GM12873 (cell line): ENCODE data around the gene IQCE.

Experiments used
- TF ChIP-seq, protein P1 (sequence below): IDR thresholded peaks from 2 replicates; pipeline ENCODE4 v1.5.1; 2012; ENCODE audit warnings: low read depth, mild to moderate bottlenecking, moderate library complexity, low read length, control low read depth; ENCODE audit not compliant: insufficient read depth; ENCODE audit errors: missing control alignments

The IQCE gene

DNA sequence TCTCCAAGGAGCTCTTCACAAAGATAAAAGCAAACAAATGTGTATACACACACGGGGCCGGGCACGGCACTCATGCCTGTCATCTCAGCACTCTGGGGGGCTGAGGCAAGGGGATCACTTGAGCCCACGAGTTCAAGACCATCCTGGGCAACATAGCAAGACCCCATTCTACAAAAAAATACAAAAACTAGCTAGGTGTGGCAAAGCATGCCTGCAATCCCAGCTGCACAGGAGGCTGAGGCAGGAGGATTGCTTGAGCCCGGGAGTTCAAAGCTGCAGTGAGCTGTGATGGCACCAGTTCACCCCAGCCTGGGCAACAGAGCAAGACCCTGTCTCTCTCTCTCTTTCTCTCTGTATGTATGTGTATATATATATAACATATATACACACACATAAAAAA lies 95.3 kb downstream of the IQCE start:
- TF ChIP-seq, protein P1, sequence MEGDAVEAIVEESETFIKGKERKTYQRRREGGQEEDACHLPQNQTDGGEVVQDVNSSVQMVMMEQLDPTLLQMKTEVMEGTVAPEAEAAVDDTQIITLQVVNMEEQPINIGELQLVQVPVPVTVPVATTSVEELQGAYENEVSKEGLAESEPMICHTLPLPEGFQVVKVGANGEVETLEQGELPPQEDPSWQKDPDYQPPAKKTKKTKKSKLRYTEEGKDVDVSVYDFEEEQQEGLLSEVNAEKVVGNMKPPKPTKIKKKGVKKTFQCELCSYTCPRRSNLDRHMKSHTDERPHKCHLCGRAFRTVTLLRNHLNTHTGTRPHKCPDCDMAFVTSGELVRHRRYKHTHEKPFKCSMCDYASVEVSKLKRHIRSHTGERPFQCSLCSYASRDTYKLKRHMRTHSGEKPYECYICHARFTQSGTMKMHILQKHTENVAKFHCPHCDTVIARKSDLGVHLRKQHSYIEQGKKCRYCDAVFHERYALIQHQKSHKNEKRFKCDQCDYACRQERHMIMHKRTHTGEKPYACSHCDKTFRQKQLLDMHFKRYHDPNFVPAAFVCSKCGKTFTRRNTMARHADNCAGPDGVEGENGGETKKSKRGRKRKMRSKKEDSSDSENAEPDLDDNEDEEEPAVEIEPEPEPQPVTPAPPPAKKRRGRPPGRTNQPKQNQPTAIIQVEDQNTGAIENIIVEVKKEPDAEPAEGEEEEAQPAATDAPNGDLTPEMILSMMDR, result no peak

DNA sequence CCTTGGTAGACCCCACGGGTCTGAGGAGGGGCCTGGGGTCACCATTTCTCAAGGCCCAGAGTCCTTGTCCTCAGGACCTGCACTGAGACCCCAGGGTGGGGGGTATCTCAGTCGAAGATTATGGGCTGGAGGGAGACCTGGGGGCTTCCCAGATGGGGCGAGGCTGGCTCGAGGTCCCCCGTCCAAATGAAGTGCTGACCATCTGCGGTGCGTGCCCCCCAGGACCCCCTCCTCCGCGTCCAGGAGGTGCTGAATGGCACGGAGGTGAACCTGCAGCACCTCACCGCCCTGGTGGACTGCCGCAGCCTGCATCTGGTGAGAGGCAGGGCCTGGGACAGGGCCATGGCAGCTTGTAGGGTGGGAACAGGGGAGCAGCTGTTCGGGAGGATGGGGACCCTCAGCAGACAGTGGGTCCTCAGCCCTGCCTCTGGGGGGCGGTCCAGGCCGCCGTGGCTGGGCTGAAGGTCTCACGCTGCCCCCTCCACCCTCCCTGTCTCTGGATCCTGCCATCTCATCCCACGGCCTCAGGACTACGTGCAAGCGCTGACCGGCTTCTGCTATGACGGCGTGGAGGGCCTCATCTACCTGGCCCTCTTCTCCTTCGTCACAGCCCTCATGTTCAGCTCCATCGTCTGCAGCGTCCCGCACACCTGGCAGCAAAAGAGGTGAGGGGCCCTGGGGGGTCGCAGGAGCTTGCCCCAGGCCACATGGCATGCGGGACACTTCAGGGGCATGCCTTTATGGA lies 97.3 kb downstream of the IQCE start:
- TF ChIP-seq, protein P1, result no peak

DNA sequence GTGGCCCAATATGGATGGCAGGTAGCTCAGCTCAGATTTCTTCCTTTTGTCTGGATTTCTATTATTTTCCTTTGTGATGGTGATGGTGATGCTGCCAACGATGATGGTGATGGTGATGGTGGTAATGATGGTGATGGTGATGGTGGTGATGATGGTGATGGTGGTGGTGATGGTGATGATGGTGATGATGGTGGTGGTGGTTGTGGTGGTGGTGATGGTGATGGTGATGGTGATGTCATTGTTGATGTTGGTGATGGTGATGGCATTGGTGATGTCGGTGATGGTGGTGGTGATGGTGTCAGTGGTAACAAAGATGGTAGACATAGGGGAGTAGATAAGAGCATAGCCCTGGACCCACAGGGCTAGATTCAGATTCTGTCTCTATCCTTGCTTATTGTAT lies 98.4 kb downstream of the IQCE start:
- TF ChIP-seq, protein P1, result no peak

DNA sequence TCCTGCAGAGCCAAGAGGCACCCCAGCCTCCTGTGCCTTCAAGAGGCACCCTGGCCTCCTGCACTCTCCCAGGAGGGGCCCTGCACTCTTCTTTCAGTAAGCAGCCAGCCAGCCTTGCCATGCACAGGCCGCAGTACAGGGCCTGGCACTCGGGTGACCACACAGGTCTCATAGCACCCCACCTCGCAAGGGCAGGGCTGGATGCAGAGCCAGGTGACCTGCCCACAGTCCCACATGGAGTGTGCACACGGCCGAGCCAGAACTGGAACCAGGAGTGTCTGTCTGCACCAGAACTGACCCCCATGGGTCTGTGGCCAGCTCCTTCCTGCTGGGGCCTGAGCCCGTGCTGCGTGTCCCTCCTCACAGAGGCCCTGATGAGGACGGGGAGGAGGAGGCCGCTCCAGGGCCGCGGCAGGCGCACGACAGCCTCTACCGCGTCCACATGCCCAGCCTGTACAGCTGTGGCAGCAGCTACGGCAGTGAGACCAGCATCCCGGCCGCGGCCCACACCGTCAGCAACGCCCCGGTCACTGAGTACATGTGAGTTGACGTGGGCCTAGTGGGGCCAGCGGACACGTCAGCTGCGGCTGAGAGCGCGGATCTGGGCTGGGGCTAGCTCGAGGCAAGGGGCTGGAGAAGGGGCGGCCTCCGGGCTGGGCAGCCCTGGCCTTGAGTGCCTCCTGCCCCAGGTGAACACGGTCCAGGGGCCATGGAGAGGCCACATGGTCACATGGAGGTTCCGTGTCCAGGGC lies 99.3 kb downstream of the IQCE start:
- TF ChIP-seq, protein P1, result no peak

DNA sequence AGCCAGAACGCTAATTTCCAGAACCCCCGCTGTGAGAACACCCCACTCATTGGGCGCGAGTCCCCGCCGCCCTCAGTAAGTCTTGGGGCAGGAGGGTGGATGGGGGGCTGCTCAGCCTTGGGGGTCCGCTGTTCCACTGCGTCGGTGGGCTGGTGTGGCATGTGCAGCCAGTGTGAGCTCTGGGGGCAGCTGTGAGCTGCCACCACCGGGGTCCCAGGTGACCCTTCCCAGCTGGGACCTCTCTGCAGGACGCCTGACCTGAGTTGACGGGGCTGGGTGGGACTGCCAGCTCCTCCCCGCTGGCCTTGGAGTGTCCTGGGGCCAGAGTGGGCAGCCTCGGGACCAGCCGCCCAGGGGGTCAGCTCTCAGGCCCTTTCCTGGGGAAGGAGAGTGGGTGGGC lies 100.2 kb downstream of the IQCE start:
- TF ChIP-seq, protein P1, result no peak

- TF ChIP-seq, protein P1, result no peak
Measured at GRCh38 chr7:2659556-2660358, 101.0 kb downstream of the IQCE start.
